A549 (cell line): ENCODE results near the gene ABCC3.

Source experiments
- CBX2 ChIP-seq: fragments of 200-600 bp; sonication (generic); IDR thresholded peaks from 2 replicates; pipeline ENCODE4 v1.6.1; 2016; ENCODE audit warnings: low read depth, mild to moderate bottlenecking, borderline replicate concordance
- ESRRA ChIP-seq: fragments of 150-350 bp; IDR thresholded peaks from 2 replicates; pipeline ENCODE4 v1.6.1; 2014; ENCODE audit warnings: mild to moderate bottlenecking, low read length, borderline replicate concordance
- TF ChIP-seq, protein P1 (sequence below): fragments of >200 bp; sonication (Bioruptor Twin); formaldehyde crosslinking; IDR thresholded peaks from 3 replicates; pipeline ENCODE4 v1.5.1; 2016

DNA sequence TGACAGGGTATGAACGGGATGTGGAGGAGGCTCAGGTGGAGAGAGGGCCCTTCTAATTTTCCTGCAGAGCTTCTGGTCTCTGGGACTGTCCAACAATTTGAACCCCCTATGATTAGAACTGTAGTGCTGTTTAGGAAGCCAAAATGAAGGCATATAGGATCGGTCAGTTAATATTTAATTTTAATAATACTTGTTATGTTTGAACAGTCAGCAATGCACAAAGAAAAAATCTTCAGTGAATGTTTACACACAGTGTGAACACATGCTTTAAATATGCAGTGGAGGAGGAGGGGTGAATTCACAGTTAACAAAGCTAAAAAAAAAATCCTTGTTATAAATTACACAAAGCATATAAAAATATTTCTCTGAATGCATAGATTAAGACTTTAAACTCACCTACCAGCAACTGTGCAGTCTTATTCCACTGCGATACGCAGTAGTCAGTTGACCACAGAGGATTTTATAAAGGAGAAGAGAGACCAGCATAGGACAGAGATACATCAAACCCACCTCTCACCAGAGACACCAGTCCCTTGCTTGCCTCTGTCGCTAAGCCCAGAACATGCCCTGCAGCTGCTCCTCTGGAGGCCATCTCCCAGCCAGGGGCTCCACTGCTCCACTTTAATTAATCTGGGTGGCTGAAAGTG is 58.5 kb downstream of the ABCC3 start:
- TF ChIP-seq CBX2 (no peak), ESRRA (no peak)
- TF ChIP-seq, protein P1, sequence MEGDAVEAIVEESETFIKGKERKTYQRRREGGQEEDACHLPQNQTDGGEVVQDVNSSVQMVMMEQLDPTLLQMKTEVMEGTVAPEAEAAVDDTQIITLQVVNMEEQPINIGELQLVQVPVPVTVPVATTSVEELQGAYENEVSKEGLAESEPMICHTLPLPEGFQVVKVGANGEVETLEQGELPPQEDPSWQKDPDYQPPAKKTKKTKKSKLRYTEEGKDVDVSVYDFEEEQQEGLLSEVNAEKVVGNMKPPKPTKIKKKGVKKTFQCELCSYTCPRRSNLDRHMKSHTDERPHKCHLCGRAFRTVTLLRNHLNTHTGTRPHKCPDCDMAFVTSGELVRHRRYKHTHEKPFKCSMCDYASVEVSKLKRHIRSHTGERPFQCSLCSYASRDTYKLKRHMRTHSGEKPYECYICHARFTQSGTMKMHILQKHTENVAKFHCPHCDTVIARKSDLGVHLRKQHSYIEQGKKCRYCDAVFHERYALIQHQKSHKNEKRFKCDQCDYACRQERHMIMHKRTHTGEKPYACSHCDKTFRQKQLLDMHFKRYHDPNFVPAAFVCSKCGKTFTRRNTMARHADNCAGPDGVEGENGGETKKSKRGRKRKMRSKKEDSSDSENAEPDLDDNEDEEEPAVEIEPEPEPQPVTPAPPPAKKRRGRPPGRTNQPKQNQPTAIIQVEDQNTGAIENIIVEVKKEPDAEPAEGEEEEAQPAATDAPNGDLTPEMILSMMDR = no peak
